Kidney (tissue), 14 donors: ENCODE data around the gene MYO1D. TPM values are rescaled to one million over a fixed set of nuclear protein-coding genes. Genes with fewer than 3 reads are reported as not detected.
"Not testable (repeated sequence)": the region's sequence is repeated elsewhere in the genome, so short reads cannot be mapped to it uniquely, and the experiment has no call there.

Experiments
- DNase-seq, 5 donors: peaks; one replicate each; pipeline ENCODE4 v3.0.0-alpha.2; 2013 to 2020
- FAIRE-seq: peaks from 2 replicates; lab custom pipeline; 2012; peaks lifted over from hg19 to GRCh38; lab: Jason Lieb, UNC
- H3K27ac ChIP-seq, 2 donors: one replicate each; pipeline ENCODE4 v1.7.0; 2013; ENCODE audit warnings: low read depth in 2 of 2, low read length in 2 of 2, inconsistent platforms in 1 of 2
- H3K27me3 ChIP-seq: one replicate; pipeline ENCODE4 v1.7.1; 2013; ENCODE audit warnings: low read length, inconsistent platforms; ENCODE audit not compliant: control insufficient read depth, insufficient read depth
- H3K36me3 ChIP-seq, 3 donors: one replicate each; pipeline versions ENCODE4 v1.7.0 to v1.7.1; 2013; ENCODE audit warnings: low read length in 3 of 3, control low read depth in 1 of 3, inconsistent platforms in 1 of 3; ENCODE audit not compliant: insufficient read depth in 3 of 3, control insufficient read depth in 2 of 3
- H3K4me1 ChIP-seq, 3 donors: one replicate each; pipeline versions ENCODE4 v1.7.0 to v1.7.1; 2013; ENCODE audit warnings: low read length in 3 of 3, inconsistent platforms in 1 of 3, low read depth in 1 of 3; ENCODE audit not compliant: control insufficient read depth in 2 of 3, insufficient read depth in 2 of 3
- H3K4me3 ChIP-seq, 3 donors: one replicate each; pipeline versions ENCODE4 v1.7.0 to v1.8.1; 2013; ENCODE audit warnings: low read length in 3 of 3, control low read depth in 1 of 3, inconsistent platforms in 1 of 3
- H3K9ac ChIP-seq, 3 donors: one replicate each; pipeline versions ENCODE4 v1.7.0 to v1.7.1; 2013; ENCODE audit warnings: low read length in 3 of 3, control low read depth in 1 of 3, inconsistent platforms in 1 of 3
- H3K9me3 ChIP-seq, 3 donors: one replicate each; pipeline versions ENCODE4 v1.7.0 to v1.7.1; 2013; ENCODE audit warnings: low read length in 3 of 3, control low read depth in 1 of 3, inconsistent platforms in 1 of 3; ENCODE audit not compliant: control insufficient read depth in 2 of 3, insufficient read depth in 1 of 3
- intact Hi-C: fragments of 100-400 bp; cut with DNase I; formaldehyde crosslinking; loops from one replicate; pipeline ENCODE4 v1.11.1; 2022
- polyA plus RNA-seq: library from polyadenylated mRNA; stranded (reverse); fragments of 350-450 nt; fragmentation: Illumina TruSeq; extraction: RNeasy Lipid Tissue Mini Kit (QIAGEN cat#74804); gene quantifications from one replicate; pipeline ENCODE4 v1.2.3, GENCODE V29; 2014; ENCODE audit warnings: low read depth, low replicate concordance; ENCODE audit not compliant: insufficient read depth
- total RNA-seq: library from RNA; stranded (reverse); fragmentation: NEBNext Ultra II Directional; extraction: Animal tissue kit (Norgen Biotek cat#: 25700); gene quantifications from one replicate; pipeline ENCODE4 v1.2.1, GENCODE V29; 2021
- TF ChIP-seq, protein P1 (sequence below): IDR thresholded peaks from 3 replicates; pipeline ENCODE4 v1.5.1; 2012; ENCODE audit warnings: mild to moderate bottlenecking, moderate library complexity, borderline replicate concordance; ENCODE audit not compliant: insufficient read depth; ENCODE audit errors: extremely low read depth
- donor health status: control.
- donor health status: control.
- donor health status: control.
- donor health status: control.
- donor health status: control.
- donor health status: DM: yes; HTN: yes; CAD: no.
- donor health status: Normal renal cell carcinoma (clear cell type).

MYO1D gene
- total and polyA plus RNA-seq, 2 donors from 2014 or later: 21.1 to 99.9 TPM

GRCh38 chr17:32742681-32743538 is 134.0 kb downstream of the MYO1D start:
- no peaks in the 10 kb centered on the region for H3K27me3 ChIP-seq
- no peaks in the 10 kb centered on the region for H3K4me1 ChIP-seq
- H3K9ac ChIP-seq: no peak overlapping the region
- FAIRE-seq (no peak), DNase-seq (no peak)
- H3K9me3 ChIP-seq: no peaks in the 10 kb centered on the region
- H3K27ac ChIP-seq: no peak overlapping the region
- no peak overlapping the region for H3K4me3 ChIP-seq
- TF ChIP-seq, protein P1, sequence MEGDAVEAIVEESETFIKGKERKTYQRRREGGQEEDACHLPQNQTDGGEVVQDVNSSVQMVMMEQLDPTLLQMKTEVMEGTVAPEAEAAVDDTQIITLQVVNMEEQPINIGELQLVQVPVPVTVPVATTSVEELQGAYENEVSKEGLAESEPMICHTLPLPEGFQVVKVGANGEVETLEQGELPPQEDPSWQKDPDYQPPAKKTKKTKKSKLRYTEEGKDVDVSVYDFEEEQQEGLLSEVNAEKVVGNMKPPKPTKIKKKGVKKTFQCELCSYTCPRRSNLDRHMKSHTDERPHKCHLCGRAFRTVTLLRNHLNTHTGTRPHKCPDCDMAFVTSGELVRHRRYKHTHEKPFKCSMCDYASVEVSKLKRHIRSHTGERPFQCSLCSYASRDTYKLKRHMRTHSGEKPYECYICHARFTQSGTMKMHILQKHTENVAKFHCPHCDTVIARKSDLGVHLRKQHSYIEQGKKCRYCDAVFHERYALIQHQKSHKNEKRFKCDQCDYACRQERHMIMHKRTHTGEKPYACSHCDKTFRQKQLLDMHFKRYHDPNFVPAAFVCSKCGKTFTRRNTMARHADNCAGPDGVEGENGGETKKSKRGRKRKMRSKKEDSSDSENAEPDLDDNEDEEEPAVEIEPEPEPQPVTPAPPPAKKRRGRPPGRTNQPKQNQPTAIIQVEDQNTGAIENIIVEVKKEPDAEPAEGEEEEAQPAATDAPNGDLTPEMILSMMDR: no peak
- peaks cover 0 to 5% (median 0%) of the 10 kb centered on the region in 3 donors for H3K36me3 ChIP-seq
- intact Hi-C loops: no loop called here

- intact Hi-C loops: no loop called here
- H3K27me3 ChIP-seq: no peaks in the 10 kb centered on the region
- peaks cover 0 to 5% (median 0%) of the 10 kb centered on the region in 3 donors for H3K36me3 ChIP-seq
- DNase-seq (no peak), FAIRE-seq (no peak)
- no peak overlapping the region for H3K27ac ChIP-seq
- H3K9ac ChIP-seq: no peak overlapping the region
- H3K4me1 ChIP-seq: no peaks in the 10 kb centered on the region
- no peak overlapping the region for H3K4me3 ChIP-seq
- H3K9me3 ChIP-seq: no peaks in the 10 kb centered on the region
- TF ChIP-seq, protein P1: no peak
These were observed 135.5 kb downstream of the MYO1D start for GRCh38 chr17:32741381-32741780.

DNA sequence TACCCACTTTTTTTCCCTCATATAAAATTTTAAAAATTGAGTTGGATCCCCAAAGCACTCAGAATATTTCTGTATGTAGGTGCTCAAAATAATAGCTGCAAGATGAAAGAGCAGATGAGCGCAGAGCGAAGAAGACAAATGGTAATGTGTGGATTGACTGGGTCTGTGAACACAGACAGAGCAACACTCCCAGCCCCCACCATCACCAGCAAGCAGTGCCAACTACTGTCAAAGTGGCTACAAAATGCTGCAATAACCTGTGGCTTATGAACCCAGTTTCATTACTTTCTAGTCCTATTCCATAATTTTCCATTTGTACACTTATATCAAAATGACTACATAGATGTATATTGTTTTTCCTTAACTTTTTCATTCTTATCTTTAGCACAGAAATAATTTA is 137.2 kb downstream of the MYO1D start:
- Histone ChIP-seq H3K27me3 (no peaks in the 10 kb centered on the region), H3K4me3 (no peak overlapping the region), H3K27ac (no peak overlapping the region), H3K9me3 (no peaks in the 10 kb centered on the region), H3K4me1 (no peaks in the 10 kb centered on the region), H3K36me3 (no peaks in the 10 kb centered on the region), H3K9ac (no peak overlapping the region)
- DNase-seq (no peak), FAIRE-seq (no peak)
- intact Hi-C loops: no loop called here
- TF ChIP-seq, protein P1: no peak

DNA sequence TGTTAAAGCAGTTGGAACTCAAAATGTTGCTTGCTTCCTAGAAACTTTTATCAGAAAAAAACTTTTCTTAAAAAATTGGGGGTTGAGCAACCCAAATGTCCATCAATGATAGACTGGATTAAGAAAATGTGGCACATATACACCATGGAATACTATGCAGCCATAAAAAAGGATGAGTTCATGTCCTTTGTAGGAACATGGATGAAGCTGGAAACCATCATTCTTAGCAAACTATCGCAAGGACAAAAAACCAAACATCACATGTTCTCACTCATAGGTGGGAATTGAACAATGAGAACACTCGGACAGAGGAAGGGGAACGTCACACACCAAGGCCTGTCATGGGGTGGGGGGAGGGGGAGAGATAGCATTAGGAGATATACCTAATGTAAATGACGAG is 137.8 kb downstream of the MYO1D start:
- H3K27ac ChIP-seq, H3K36me3 ChIP-seq, H3K4me1 ChIP-seq, DNase-seq, H3K27me3 ChIP-seq, H3K4me3 ChIP-seq, intact Hi-C loops, H3K9me3 ChIP-seq, H3K9ac ChIP-seq, FAIRE-seq: not testable (repeated sequence)
